GM12878 (cell line): ENCODE results near the gene PSMC6. TPM values are rescaled to one million over a fixed set of nuclear protein-coding genes. Genes with fewer than 3 reads are reported as not detected.

Experiments
- ATAC-seq: fragments of 200-7000 bp; cut with Tn5 transposase; 3 replicates; pipeline ENCODE4 v1.9.1; 2020; ENCODE audit warnings: mild to moderate bottlenecking, moderate library complexity
- BruUV-seq: library from RNA; stranded (reverse); fragments of 400-500 nt; replicated peaks from 2 replicates; lab custom pipeline; 2021; lab: Mats Ljungman, UMichigan
- CTCF ChIA-PET: fragments of 300-600 bp; sonication (Branson Sonifier 250); formaldehyde crosslinking; extraction: SDS; loops from one replicate; lab custom pipeline; 2021; ENCODE audit warnings: inconsistent platforms; lab: Yijun Ruan, JAX
- POLR2A ChIA-PET: fragments of 350-600 bp; formaldehyde crosslinking; extraction: SDS; loops from one replicate; lab custom pipeline; 2021; ENCODE audit warnings: inconsistent platforms; lab: Charles Lee
- RAD21 ChIA-PET: fragments of 300-600 bp; sonication (Branson Sonifier 250); formaldehyde crosslinking; loops from one replicate; lab custom pipeline; 2023; ENCODE audit warnings: antibody characterized with exemption; ENCODE audit not compliant: unreplicated experiment; lab: Charles Lee
- SMC1A ChIA-PET: fragments of 300-600 bp; sonication (Branson Sonifier 250); formaldehyde crosslinking; loops from one replicate; lab custom pipeline; 2023; ENCODE audit not compliant: unreplicated experiment, uncharacterized antibody; lab: Charles Lee
- DNase-seq: peaks from one replicate; pipeline ENCODE4 v3.0.0-alpha.2; 2011; ENCODE audit warnings: low read depth, low spot score
- FAIRE-seq: peaks from 3 replicates; lab custom pipeline; 2011; peaks lifted over from hg19 to GRCh38; lab: Jason Lieb, UNC
- H2AFZ ChIP-seq: 2 replicates; pipeline ENCODE4 v1.6.0; 2011; ENCODE audit warnings: low read depth, low read length, control low read depth; ENCODE audit not compliant: control insufficient read depth
- H3K27ac ChIP-seq: 2 replicates; pipeline ENCODE4 v1.5.1; 2011; ENCODE audit warnings: control low read depth; ENCODE audit not compliant: control insufficient read depth, insufficient read depth
- H3K27me3 ChIP-seq, 2 experiments: replicated peaks in 1 of 2; 2 replicates each; pipeline versions ENCODE4 v1.6.0 to v1.6.1; 2011; ENCODE audit warnings: low read length in 1 of 2; ENCODE audit not compliant: control insufficient read depth in 2 of 2, insufficient read depth in 2 of 2
- H3K36me3 ChIP-seq, 2 experiments: 2 replicates each; pipeline ENCODE4 v1.5.1; 2011; ENCODE audit warnings: low read length in 1 of 2; ENCODE audit not compliant: control insufficient read depth in 2 of 2, insufficient read depth in 2 of 2
- H3K4me1 ChIP-seq: 2 replicates; pipeline ENCODE4 v1.6.1; 2011; ENCODE audit warnings: mild to moderate bottlenecking, low read length, moderate library complexity, mixed read lengths; ENCODE audit not compliant: control insufficient read depth, insufficient read depth
- H3K4me2 ChIP-seq: 2 replicates; pipeline ENCODE4 v1.6.0; 2011; ENCODE audit warnings: control low read depth; ENCODE audit not compliant: control insufficient read depth, insufficient read depth
- H3K4me3 ChIP-seq: fragments of 200-600 bp; sonication (generic); 2 replicates; pipeline ENCODE4 v1.5.1; 2016
- H3K79me2 ChIP-seq: 2 replicates; pipeline ENCODE4 v1.6.0; 2011; ENCODE audit warnings: low read length; ENCODE audit not compliant: control insufficient read depth, insufficient read depth
- H3K9ac ChIP-seq: 2 replicates; pipeline ENCODE4 v1.8.0; 2011; ENCODE audit warnings: low read length, control low read depth, mixed read lengths; ENCODE audit not compliant: control insufficient read depth, insufficient read depth
- H3K9me3 ChIP-seq: replicated peaks from 3 replicates; pipeline ENCODE4 v1.5.1; 2011; ENCODE audit warnings: mild to moderate bottlenecking, low read length; ENCODE audit not compliant: control insufficient read depth, insufficient read depth
- H4K20me1 ChIP-seq: 2 replicates; pipeline ENCODE4 v1.6.0; 2011; ENCODE audit not compliant: control insufficient read depth, insufficient read depth
- ATF7 ChIP-seq: fragments of 450-650 bp; IDR thresholded peaks from 2 replicates; pipeline ENCODE4 v1.6.1; 2016; ENCODE audit warnings: low read depth, mild to moderate bottlenecking
- BRCA1 ChIP-seq: IDR thresholded peaks from 2 replicates; pipeline ENCODE4 v1.6.1; 2011; ENCODE audit warnings: low read depth, low read length, improper control_type of control experiment
- CBFB ChIP-seq: IDR thresholded peaks from 2 replicates; pipeline ENCODE4 v1.6.1; 2016; ENCODE audit warnings: antibody characterized with exemption, low read depth
- CBX3 ChIP-seq: fragments of 200-600 bp; sonication (generic); IDR thresholded peaks from 2 replicates; pipeline ENCODE4 v1.6.1; 2016; ENCODE audit warnings: low read depth, borderline replicate concordance
- DPF2 ChIP-seq: fragments of 450-650 bp; IDR thresholded peaks from 2 replicates; pipeline ENCODE4 v1.6.1; 2017; ENCODE audit warnings: mild to moderate bottlenecking
- FOXM1 ChIP-seq: IDR thresholded peaks from 2 replicates; pipeline ENCODE4 v1.6.1; 2012; ENCODE audit warnings: low read depth, mild to moderate bottlenecking, inconsistent platforms, low read length, moderate library complexity
- NFIC ChIP-seq: IDR thresholded peaks from 2 replicates; pipeline ENCODE4 v1.6.1; 2012; ENCODE audit warnings: low read depth, mild to moderate bottlenecking, inconsistent platforms, low read length, moderate library complexity
- NRF1 ChIP-seq: conservative IDR thresholded peaks from 2 replicates; pipeline ENCODE4 v1.6.1; 2011; ENCODE audit warnings: mild to moderate bottlenecking, low read depth, low read length, improper control_type of control experiment
- POLR2A ChIP-seq: IDR thresholded peaks from 2 replicates; pipeline ENCODE4 v1.6.1; 2011; ENCODE audit warnings: low read depth, mild to moderate bottlenecking, low read length
- POLR2AphosphoS2 ChIP-seq: IDR thresholded peaks from 2 replicates; pipeline ENCODE4 v1.6.1; 2011; ENCODE audit warnings: low read depth, mild to moderate bottlenecking, low read length, improper control_type of control experiment, moderate library complexity
- RAD21 ChIP-seq: IDR thresholded peaks from 2 replicates; pipeline ENCODE4 v1.6.1; 2011; ENCODE audit warnings: mild to moderate bottlenecking, low read depth, low read length, moderate library complexity; ENCODE audit not compliant: insufficient read depth
- SIN3A ChIP-seq: IDR thresholded peaks from 2 replicates; pipeline ENCODE4 v1.6.1; 2012; ENCODE audit warnings: low read depth, low read length, improper control_type of control experiment
- SIX5 ChIP-seq: IDR thresholded peaks from 2 replicates; pipeline ENCODE4 v1.6.1; 2011; ENCODE audit warnings: mild to moderate bottlenecking, low read depth, low read length, moderate library complexity; ENCODE audit not compliant: severe bottlenecking
- SREBF2 ChIP-seq: IDR thresholded peaks from 2 replicates; pipeline ENCODE4 v1.6.1; 2012; ENCODE audit warnings: mild to moderate bottlenecking, low read length
- USF1 ChIP-seq: IDR thresholded peaks from 2 replicates; pipeline ENCODE4 v1.6.1; 2011; ENCODE audit warnings: borderline replicate concordance, low read depth, mild to moderate bottlenecking, moderate library complexity, mixed read lengths, low read length; ENCODE audit not compliant: insufficient read depth; ENCODE audit errors: extremely low read length
- ZNF274 ChIP-seq: IDR thresholded peaks from one replicate; pipeline ENCODE4 v1.8.0; 2011; ENCODE audit not compliant: insufficient read length, insufficient read depth
- WGBS: methylation state at CpG from one replicate; pipeline ENCODE4 v1.1.6; 2016; ENCODE audit warnings: low lambda C conversion rate; ENCODE audit not compliant: insufficient replicate concordance, insufficient coverage; ENCODE audit errors: missing lambda C conversion rate; 5-methylcytosine and 5-hydroxymethylcytosine counted together
- in situ Hi-C: fragments of 300-500 bp; cut with MboI; formaldehyde crosslinking; loops from 9 replicates; pipeline ENCODE4 v1.14.3; 2018; ENCODE audit warnings: mixed read lengths
- intact Hi-C: fragments of 100-400 bp; cut with micrococcal nuclease; formaldehyde crosslinking; loops from one replicate; pipeline ENCODE4 v1.14.2; 2022; ENCODE audit not compliant: unreplicated experiment
- polyA plus RNA-seq, 11 experiments: library from polyadenylated mRNA; depleted of rRNA in 4 of 11; unstranded in 6 of 11; stranded (reverse) in 5 of 11; fragments of >200 nt; fragmentation: Nextera tagmentation in 4 of 11; fragmentation: Illumina TruSeq in 1 of 11; extraction: Ambion mirVana in 4 of 11; extraction: Trizol in 1 of 11; gene quantifications; 1 replicate in 1 of 11; 2 replicates in 10 of 11; pipeline versions ENCODE4 v1.2.1 to v1.2.3, GENCODE V29; 2011 to 2016; ENCODE audit warnings: inconsistent platforms in 2 of 11, missing spikeins in 2 of 11, low read depth in 1 of 11
- total RNA-seq, 4 experiments: library from RNA; depleted of rRNA in 3 of 4; stranded (reverse); fragments of >200 nt in 3 of 4; fragmentation: Illumina TruSeq in 1 of 4; extraction: Trizol in 1 of 4; gene quantifications; 2 replicates each; pipeline versions ENCODE4 v1.2.1 to v1.2.3, GENCODE V29; 2013 to 2021
- TF ChIP-seq, protein P1 (sequence below): fragments of 450-650 bp; IDR thresholded peaks from 2 replicates; pipeline ENCODE4 v1.6.1; 2017; ENCODE audit warnings: borderline replicate concordance

PSMC6 gene
- total and polyA plus RNA-seq, 10 of the 15 experiments (the other 5 are each of a cell fraction or from before 2014, with no cell fraction given): 71.4 to 192 (median 153) TPM

DNA sequence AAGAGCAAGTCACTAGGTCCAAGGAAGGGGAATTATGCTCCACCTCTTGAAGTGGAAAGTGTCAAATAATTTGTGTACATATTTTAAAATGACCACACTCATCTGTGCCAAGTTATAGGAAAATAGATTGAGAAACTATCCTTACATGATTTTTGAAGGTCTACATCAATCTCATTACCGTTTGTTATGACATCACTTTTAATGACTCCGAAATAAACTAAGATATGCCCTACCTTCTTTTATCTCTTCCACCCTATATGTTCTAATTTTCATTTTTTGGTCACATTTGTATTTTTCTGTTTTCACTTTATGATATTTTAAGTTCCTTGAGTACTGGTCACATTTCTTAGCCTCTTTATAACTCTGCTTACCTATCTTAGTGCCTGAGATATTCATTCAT, 3.3 kb upstream of the PSMC6 start:
- FAIRE-seq (no peak), DNase-seq (no peak), ATAC-seq (no peak)
- Histone ChIP-seq H3K9me3 (no peaks in the 10 kb centered on the region), H4K20me1 (no peaks in the 10 kb centered on the region), H3K36me3 (no peaks in the 10 kb centered on the region), H3K4me3 (no peak overlapping the region), H3K27me3 (no peaks in the 10 kb centered on the region), H2AFZ (no peak overlapping the region), H3K79me2 (peaks cover 19% of the 10 kb centered on the region), H3K4me1 (peaks cover 12% of the 10 kb centered on the region; the same call in 1 of the 2 replicates), H3K4me2 (no peak overlapping the region), H3K27ac (no peak overlapping the region), H3K9ac (no peak overlapping the region)
- in situ Hi-C loops (no loop called here), intact Hi-C loops (no loop called here)
- no TSS peak for BruUV-seq
- 75% methylated on average over 2 of the region's 2 CpGs for WGBS
- ChIA-PET POLR2A (interaction anchor here (0.5 kb wide), 1 partner anchor 71 kb away, joined by 3 read pairs; no protein-coding TSS in a partner anchor), CTCF (no interaction called here), RAD21 (no interaction called here), SMC1A (no interaction called here)
- TF ChIP-seq DPF2 (no peak), ATF7 (0 out of 2 replicates have a peak, but pooled peaks have one; percentile 21)

- Histone ChIP-seq H4K20me1 (no peaks in the 10 kb centered on the region), H3K4me2 (peak overlapping the region; percentile 82), H3K9me3 (no peaks in the 10 kb centered on the region), H2AFZ (peak overlapping the region; percentile 83), H3K36me3 (peaks cover 0 to 12% of the 10 kb centered on the region in 2 experiments; a peak in 1 of 4 replicates), H3K27ac (peak overlapping the region; percentile 88), H3K4me3 (peak overlapping the region; percentile 91), H3K27me3 (no peaks in the 10 kb centered on the region), H3K4me1 (peaks cover 4% of the 10 kb centered on the region; the same call in 1 of the 2 replicates)
- peak; percentile 16 for ATAC-seq
- CTCF ChIA-PET: no interaction called here
- SMC1A ChIA-PET: no interaction called here
- POLR2A ChIA-PET: interaction anchor here (0.8 kb wide), 1 partner anchor 8 kb away, joined by 4 read pairs; no protein-coding TSS in a partner anchor
- intact Hi-C loops (no loop called here), in situ Hi-C loops (no loop called here)
- DNase-seq: no peak
- WGBS: over 99% methylated on average over 5 of the region's 5 CpGs
- RAD21 ChIA-PET: no interaction called here
- no peak for FAIRE-seq
- TF ChIP-seq POLR2AphosphoS2 (no peak), ZNF274 (no peak), SIN3A (no peak), POLR2A (no peak), NRF1 (no peak), SIX5 (no peak), CBFB (no peak), RAD21 (no peak), NFIC (no peak), SREBF2 (no peak), CBX3 (no peak), BRCA1 (no peak), USF1 (no peak), FOXM1 (no peak)
- TF ChIP-seq, protein P1, sequence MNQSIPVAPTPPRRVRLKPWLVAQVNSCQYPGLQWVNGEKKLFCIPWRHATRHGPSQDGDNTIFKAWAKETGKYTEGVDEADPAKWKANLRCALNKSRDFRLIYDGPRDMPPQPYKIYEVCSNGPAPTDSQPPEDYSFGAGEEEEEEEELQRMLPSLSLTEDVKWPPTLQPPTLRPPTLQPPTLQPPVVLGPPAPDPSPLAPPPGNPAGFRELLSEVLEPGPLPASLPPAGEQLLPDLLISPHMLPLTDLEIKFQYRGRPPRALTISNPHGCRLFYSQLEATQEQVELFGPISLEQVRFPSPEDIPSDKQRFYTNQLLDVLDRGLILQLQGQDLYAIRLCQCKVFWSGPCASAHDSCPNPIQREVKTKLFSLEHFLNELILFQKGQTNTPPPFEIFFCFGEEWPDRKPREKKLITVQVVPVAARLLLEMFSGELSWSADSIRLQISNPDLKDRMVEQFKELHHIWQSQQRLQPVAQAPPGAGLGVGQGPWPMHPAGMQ: no peak
- TF ChIP-seq, all 136 proteins: peak for 0
- peak overlapping the region; percentile 88 for H3K9ac ChIP-seq
- H3K79me2 ChIP-seq: peaks cover 38% of the 10 kb centered on the region
- no TSS peak for BruUV-seq
Measured at GRCh38 chr14:52706286-52706685, 714 bp upstream of the PSMC6 start.
